Measurements from ENCODE around the gene RAB11FIP4.

The RAB11FIP4 gene

GRCh38 chr17:31444026-31444425 lies 52.6 kb downstream of the RAB11FIP4 start:
- no peaks in the 10 kb centered on the region for H3K27me3 ChIP-seq (ENCODE audit: insufficient read depth, poor library complexity, severe bottlenecking)
- no peak overlapping the region for H3K4me3 ChIP-seq (replicated peaks; ENCODE audit: insufficient read depth, low read length)
- no peak for DNase-seq (ENCODE audit: low read depth in 1 of 2, low spot score in 1 of 2)
- no peak overlapping the region for H3K27ac ChIP-seq (replicated peaks)
- TF ChIP-seq CTCF (IDR thresholded peaks at IDR 0.05; ENCODE audit: insufficient read depth, low read length): no peak

GRCh38 chr17:31446195-31446967 lies 54.9 kb downstream of the RAB11FIP4 start:
- Histone ChIP-seq H3K27me3 (ENCODE audit: insufficient read depth, poor library complexity, severe bottlenecking) (no peaks in the 10 kb centered on the region), H3K27ac (replicated peaks) (no peak overlapping the region), H3K4me3 (replicated peaks; ENCODE audit: insufficient read depth, low read length) (no peak overlapping the region)
- no peak for DNase-seq (ENCODE audit: low read depth in 1 of 2, low spot score in 1 of 2)
- TF ChIP-seq POLR2AphosphoS5 (IDR thresholded peaks at IDR 0.05; ENCODE audit: low read depth) (no peak), GABPA (IDR thresholded peaks at IDR 0.05; ENCODE audit: low read depth) (no peak), CTCF (IDR thresholded peaks at IDR 0.05; ENCODE audit: insufficient read depth, low read length) (no peak), REST (IDR thresholded peaks at IDR 0.05; ENCODE audit: insufficient replicate concordance, low read depth) (no peak), SPI1 (IDR thresholded peaks at IDR 0.05; ENCODE audit: borderline replicate concordance, low read depth) (no peak)

GRCh38 chr17:31448467-31449077 lies 57.1 kb downstream of the RAB11FIP4 start:
- no peak for DNase-seq (ENCODE audit: low read depth in 1 of 2, low spot score in 1 of 2)
- TF ChIP-seq GABPA (IDR thresholded peaks at IDR 0.05; ENCODE audit: low read depth): no peak
- TF ChIP-seq SPI1 (IDR thresholded peaks at IDR 0.05; ENCODE audit: borderline replicate concordance, low read depth): no peak
- no peak for TF ChIP-seq POLR2AphosphoS5 (IDR thresholded peaks at IDR 0.05; ENCODE audit: low read depth)
- no peak for TF ChIP-seq CTCF (IDR thresholded peaks at IDR 0.05; ENCODE audit: insufficient read depth, low read length)
- no peak for TF ChIP-seq REST (IDR thresholded peaks at IDR 0.05; ENCODE audit: insufficient replicate concordance, low read depth)
- Histone ChIP-seq H3K27ac (replicated peaks) (no peak overlapping the region), H3K27me3 (ENCODE audit: insufficient read depth, poor library complexity, severe bottlenecking) (no peaks in the 10 kb centered on the region), H3K4me3 (replicated peaks; ENCODE audit: insufficient read depth, low read length) (no peak overlapping the region)
